HG02571 (cell line): ENCODE results near the gene CGAS.
"Not testable (repeated sequence)": the region's sequence is repeated elsewhere in the genome, so short reads cannot be mapped to it uniquely, and the experiment has no call there.

Experiments
- ATAC-seq: cut with Tn5 transposase; IDR thresholded peaks from one replicate; pipeline ENCODE4 v1.9.1; 2021; ENCODE audit warnings: mild to moderate bottlenecking, moderate library complexity; ENCODE audit not compliant: unreplicated experiment

CGAS gene

DNA sequence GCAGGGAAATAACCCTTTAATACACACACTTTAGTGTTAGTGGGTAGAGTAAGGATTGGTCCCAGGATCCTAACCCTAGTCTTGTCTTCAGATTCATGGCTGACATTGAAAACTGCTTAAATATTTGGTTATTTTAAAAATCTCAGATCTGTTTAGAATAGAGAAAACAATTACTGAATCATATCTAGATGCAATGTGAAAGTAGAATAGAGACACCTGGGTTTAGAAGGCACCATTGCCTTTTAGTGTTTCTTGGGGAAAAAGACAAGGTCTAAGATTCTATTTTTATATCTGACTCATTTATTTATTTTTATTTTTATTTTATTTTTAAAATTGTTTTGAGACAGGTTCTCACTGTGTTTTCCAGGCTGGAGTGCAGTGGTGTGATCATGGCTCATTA, 51.4 kb downstream of the CGAS start:
- ATAC-seq: no peak

DNA sequence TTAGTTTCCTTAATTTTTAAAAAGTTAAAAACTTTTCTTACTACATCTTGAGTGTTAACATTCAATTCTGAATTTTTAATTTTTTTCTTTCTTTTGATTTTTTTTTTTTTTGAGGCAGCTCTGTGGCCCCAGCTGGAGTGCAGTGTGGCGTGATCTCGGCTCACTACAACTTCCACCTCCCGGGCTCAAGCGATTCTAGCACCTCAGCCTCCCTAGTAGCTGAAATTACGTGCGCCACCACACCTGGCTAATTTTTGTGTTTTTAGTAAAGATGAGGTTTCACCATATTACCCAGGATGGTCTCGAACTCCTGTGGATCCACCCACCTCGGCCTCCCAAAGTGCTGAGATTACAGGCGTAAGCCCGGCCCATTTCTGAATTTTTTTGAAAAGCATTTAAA, 56.2 kb downstream of the CGAS start:
- ATAC-seq: no peak

DNA sequence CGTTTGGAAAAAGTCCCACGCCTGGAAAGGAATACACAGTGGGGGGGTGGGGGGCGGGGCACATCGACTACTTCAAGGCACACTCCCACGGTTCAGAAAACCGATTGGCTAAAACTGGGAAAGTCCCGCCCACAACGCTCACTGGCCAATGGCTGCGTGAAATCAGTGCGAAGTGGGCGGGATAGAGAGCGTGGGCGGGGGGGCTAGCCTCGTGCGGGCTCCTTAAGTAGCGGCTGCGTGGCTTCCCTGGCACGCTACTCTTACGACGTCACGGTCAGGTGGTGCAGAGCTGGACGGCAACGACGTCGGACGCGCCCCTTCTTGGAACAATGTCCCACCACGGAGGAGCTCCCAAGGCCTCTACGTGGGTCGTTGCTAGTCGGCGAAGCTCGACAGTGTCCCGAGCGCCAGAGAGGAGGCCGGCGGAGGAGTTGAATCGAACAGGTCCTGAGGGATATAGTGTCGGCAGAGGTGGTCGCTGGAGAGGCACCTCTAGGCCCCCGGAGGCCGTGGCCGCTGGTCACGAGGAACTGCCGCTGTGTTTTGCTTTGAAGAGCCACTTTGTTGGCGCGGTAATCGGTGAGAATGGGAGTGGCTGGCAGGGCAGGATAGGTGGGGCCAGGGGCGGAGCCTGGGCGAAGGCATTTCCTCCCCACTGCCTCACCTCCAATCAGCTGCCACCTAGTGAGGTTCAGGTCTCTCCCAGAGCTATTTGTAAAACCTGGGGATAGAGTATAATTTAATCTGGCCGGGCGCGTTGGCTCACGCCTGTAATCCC, 57.3 kb downstream of the CGAS start, which contains the start of gene DDX43:
Gene DDX43, plus strand, starts transcription at position 252 of the 778 bp plus-strand sequence. Its CDS starts 78 bp downstream, at position 330.
- no peak for ATAC-seq

DNA sequence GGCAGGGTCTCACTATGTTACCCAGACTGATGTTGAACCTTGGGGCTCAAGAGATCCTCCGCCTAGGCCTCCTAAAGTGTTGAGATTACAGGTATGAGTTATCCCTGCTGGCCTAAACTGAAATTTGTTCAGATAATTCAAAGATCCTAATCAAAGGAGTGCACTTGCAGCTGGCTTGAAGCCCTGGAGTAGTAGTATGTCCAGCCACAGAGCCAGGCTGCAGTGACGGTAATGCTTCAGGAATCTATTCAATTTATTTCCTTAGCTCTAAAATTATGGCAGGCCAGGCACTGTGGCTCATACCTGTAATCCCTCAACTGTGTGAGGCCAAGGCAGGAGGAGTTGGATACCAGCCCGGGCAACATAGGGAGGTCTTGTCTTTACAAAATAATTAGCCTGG, 58.8 kb downstream of the CGAS start:
- ATAC-seq: no peak

DNA sequence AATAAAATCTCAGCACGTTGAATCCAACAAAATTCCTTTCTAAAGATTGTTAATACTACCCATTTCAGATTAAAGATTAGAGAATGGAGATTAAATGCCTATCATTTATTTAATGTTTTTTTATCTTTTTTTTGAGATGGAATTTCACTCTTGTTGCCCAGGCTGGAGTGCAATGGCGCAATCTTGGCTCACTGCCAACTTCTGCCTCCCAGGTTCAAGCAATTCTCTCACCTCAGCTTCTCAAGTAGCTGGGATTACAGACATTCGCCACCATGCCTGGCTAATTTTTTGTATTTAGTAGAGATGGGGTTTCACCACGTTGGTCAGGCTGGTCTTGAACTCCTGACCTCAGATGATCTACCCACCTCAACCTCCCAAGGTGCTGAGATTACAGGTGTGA, 59.9 kb downstream of the CGAS start:
- ATAC-seq: not testable (repeated sequence)

DNA sequence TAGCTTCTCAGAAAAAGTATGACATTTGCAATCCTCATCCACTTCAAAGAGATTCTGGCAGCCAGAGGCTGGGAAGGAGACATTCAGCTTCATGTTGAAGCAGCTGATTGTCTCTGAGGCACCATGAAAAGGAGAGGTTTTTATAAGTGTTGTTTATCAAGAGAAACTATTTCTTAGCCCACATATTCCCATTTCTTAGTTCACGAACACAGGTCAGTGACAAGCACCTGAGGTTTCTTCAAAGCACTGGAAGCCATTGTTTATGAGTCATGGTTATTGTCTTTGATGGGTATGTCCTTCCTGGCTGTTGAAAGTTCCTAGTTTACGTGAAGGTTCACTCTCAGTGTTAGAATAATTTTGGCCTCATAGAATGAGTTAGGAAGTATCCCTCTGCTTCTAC, 60.4 kb downstream of the CGAS start:
- no peak for ATAC-seq

DNA sequence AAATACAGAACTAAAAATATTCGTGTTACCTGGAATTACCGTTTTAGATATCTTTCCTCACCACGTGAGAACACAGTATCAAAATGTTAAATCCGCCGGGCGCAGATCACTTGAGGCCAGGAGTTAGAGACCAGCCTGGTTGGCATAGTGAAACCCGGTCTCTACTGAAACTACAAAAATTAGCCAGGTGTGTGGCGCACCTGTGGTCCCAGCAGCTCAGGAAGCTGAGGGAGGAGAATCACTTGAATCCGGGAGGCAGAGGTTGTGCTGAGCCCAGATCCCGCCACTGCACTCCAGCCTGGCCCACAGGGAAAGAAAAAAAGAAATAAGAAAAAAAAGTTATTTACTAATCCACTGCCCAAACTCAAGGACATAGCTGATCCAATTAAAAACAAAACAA, 62.2 kb downstream of the CGAS start:
- ATAC-seq: no peak

DNA sequence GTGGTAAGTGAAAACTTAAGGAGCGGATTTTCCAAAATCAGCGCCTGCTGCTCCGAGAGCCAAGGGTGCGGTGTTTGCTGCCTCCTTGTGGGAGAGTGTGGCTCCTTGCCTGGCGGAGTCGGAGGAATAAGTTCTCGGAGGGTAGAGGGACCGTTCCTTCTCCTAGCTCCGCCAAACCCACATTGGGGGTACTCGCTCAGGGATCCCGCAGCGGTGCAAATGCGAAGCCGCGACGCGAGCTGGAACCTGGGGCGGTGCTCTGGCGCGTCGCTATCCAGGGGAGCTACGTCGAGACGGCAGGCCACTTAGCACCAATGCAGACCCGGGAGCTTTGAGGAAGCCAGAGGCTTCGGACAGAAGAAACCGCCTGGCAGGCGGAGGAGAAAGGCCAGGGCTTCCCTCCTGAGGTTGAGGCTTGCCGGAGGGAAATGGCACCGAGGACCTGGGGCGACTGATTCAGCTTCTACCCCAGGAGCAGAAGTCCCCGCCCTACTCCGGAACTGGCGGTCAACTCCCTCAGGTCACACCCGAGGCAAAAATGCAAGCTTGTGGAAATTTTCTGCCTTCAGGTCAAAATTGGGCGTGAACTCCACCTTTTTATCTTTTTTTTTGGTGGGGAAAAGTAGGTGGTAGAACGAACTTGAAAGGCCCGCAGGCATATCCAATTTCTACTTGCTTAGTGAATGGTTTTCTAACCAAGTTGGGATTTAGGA, 63.1 kb downstream of the CGAS start:
- peak; percentile 83 for ATAC-seq

DNA sequence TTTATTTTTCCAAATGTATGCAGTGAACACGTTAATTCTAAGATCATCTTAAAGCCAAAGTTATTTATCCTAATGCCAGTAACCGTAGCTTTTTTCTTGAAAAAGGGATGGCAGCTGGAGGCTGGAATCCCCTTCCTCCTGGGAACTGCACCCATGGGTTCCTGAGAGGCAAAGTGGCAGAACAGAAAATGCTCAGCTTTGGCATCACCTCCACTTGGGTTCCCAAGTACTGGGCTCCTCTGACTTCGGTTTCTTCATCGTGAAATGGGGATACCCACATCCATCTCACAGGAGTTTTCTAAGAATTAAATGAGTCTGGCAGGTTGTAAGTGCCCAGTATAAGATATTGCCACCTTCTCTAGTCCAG, 63.7 kb downstream of the CGAS start:
- peak; percentile 31 for ATAC-seq

DNA sequence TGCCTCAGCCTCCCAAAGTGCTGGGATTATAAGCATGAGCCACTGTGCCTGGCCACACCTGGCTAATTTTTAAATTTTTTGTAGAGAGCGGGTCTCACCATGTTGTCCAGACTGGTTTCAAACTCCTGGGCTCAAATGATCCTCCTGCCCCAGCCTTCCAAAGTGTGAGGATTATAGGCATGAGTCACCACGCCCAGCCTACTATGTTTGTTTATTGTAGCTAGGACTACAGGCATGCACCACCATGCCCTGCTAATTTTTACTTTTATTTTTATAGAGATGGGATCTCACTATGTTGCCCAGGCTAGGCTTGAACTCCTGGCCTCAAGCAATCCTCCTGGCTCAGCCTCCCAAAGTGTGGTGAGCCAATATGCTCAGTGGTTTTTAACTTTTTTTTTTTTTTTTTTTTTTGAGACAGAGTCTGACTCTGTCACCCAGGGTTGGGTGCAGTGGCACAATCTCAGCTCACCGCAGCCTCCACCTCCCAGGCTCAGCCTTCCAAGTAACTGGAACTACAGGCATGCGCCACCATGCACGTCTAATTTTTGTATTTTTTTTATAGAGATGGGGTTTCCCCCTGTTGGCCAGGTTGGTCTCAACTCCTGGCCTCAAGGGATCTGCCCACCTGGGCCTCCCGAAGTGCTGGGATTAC, 69.5 kb downstream of the CGAS start:
- no peak for ATAC-seq

DNA sequence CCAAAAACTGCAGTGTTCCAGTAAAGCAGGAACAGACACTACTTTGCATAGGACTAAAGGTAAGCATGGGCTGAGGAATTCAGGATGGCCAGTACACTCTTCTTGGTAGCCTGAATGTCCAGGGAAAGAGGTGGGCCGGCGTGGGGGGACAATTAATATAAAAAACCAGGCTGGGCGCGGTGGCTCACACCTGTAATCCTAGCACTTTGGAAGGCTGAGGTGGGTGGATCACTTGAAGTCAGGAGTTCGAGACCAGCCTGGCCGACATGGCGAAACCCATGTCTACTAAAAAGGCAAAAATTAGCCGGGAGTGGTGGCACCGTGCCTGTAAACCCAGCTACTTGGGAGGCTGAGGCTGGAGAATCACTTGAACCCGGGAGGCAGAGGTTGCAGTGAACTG, 70.6 kb downstream of the CGAS start:
- not testable (repeated sequence) for ATAC-seq

DNA sequence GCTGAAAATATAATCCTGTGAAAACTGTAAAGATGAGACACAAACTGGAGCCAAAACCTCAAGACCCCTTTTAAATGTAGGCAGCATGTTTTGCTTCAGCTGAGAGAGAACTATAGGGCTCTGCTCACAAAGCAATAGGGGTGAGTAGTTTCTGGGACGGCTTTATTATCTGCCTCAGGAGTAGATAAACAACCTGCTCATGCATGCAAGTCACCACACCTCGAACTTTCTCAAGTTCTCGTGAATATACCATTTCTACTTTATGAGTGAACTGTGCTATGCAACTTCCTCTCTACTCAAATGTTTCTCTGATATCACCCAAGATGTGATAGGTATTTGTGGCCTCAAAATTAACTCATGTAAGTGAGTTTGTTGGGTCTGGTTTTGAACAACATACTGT, 74.9 kb downstream of the CGAS start:
- ATAC-seq: no peak

DNA sequence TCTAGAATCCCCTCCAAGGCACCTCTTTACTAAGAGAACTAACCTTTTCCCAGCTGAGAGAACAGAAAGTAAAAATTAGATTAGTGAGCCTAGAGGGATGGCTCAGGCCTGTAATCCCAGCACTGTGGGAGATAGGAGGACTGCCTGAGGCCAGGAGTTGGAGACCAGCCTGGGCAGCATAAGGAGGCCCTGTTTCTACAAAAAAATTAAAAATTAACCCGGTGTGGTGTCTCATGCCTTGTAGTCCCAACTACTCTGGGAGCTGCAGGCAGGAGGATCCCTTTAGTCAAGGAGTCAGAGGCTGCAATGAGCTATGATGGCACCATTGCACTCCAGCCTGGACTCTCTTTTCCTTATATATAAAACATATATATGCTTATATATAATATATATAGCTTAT, 76.9 kb downstream of the CGAS start:
- ATAC-seq: no peak
